ENCODE measurements around the gene ADAMTS19. TPM values are rescaled to one million over a fixed set of nuclear protein-coding genes. Genes with fewer than 3 reads are reported as not detected.

Gene ADAMTS19
- total and polyA plus RNA-seq, 9 of the 15 experiments (the other 6 are each of a cell fraction or from before 2014, with no cell fraction given) = not detected

GRCh38 chr5:129670957-129671500 is 210.9 kb downstream of the ADAMTS19 start:
- H3K9me3 ChIP-seq (replicated peaks; ENCODE audit: control insufficient read depth, insufficient read depth, low read depth, low read length) = no peaks in the 10 kb centered on the region; the same call in 1 of the 2 replicates
- DNase-seq (ENCODE audit: extremely low read depth in 1 of 4, low spot score in 3 of 4) = no peak
- H4K20me1 ChIP-seq (replicated peaks; ENCODE audit: control insufficient read depth, insufficient read depth, low read length) = no peaks in the 10 kb centered on the region
- no peak overlapping the region for H3K27ac ChIP-seq (ENCODE audit: extremely low read depth, low read depth, low read length)
- no peak overlapping the region for H3K4me3 ChIP-seq
- no peak overlapping the region for H3K9ac ChIP-seq (ENCODE audit: insufficient read depth in 1 of 2, low read depth in 2 of 2, low read length in 2 of 2)
- ChIA-PET POLR2A (no interaction called here), CTCF (ENCODE audit: low intra/inter-chr PET ratio) (interaction anchor here (0.6 kb wide), 1 partner anchor 1704 kb away, joined by 5 read pairs; no protein-coding TSS in a partner anchor)
- H3K27me3 ChIP-seq (ENCODE audit: control insufficient read depth in 2 of 2, insufficient read depth in 2 of 2, low read length in 2 of 2) = no peaks in the 10 kb centered on the region
- H3K4me1 ChIP-seq (replicated peaks in 1 of 2; ENCODE audit: control insufficient read depth in 2 of 2, insufficient read depth in 2 of 2, low read length in 2 of 2) = no peaks in the 10 kb centered on the region
- ATAC-seq = no peak
- H3K36me3 ChIP-seq (ENCODE audit: control insufficient read depth, insufficient read depth, low read length) = no peaks in the 10 kb centered on the region
- no peak for FAIRE-seq
- TF ChIP-seq BACH1 (tag; IDR thresholded peaks at IDR 0.05) (no peak), BRD4 (IDR thresholded peaks at IDR 0.05) (no peak), RNF2 (IDR thresholded peaks at IDR 0.05) (no peak), ATF4 (CRISPR knock-in tag; IDR thresholded peaks at IDR 0.05) (no peak), ZBTB8A (IDR thresholded peaks at IDR 0.05; ENCODE audit: partially characterized antibody) (no peak), USF1 (CRISPR knock-in tag; IDR thresholded peaks at IDR 0.05) (no peak)
- H2AFZ ChIP-seq (ENCODE audit: low read depth, low read length) = no peak overlapping the region
- intact Hi-C loops (cut with micrococcal nuclease) (no loop called here), in situ Hi-C loops (cut with MboI) (no loop called here)
- 0% methylated on average over 2 of the region's 2 CpGs for WGBS (ENCODE audit: insufficient coverage, low coverage, missing lambda C conversion rate)
- H3K79me2 ChIP-seq (ENCODE audit: control insufficient read depth, insufficient read depth, low read length) = no peaks in the 10 kb centered on the region
- no peak overlapping the region for H3K4me2 ChIP-seq (ENCODE audit: insufficient read depth, low read length)
- H3K9me1 ChIP-seq (ENCODE audit: control insufficient read depth, insufficient read depth, low read length) = no peaks in the 10 kb centered on the region
- BruUV-seq (replicated peaks) = no TSS peak

Data from K562 (cell line).